ENCODE data around the gene KDELR3.

Gene KDELR3

DNA sequence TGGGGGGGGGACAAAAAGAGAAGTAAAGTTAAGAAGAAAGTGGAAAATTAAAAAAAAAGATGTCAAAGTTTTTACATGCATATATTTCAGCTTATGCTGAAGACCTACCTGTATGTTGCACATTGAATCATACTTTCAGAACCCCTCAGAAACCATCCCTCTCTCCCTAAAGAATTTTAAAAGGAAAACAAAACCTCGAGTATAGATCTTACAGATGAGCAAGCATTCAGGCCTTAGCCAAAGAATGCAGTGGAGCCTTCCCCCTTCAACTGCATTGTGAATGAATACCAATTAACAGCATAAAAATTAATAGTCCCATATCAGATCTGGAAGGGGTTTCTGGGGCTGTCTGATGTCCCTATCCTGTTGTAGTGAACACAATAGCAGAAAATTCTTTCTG, 16.3 kb downstream of the KDELR3 start:
- DNase-seq, result no peak

- DNase-seq, result no peak
These were observed 17.9 kb downstream of the KDELR3 start for GRCh38 chr22:38485783-38486182.

DNA sequence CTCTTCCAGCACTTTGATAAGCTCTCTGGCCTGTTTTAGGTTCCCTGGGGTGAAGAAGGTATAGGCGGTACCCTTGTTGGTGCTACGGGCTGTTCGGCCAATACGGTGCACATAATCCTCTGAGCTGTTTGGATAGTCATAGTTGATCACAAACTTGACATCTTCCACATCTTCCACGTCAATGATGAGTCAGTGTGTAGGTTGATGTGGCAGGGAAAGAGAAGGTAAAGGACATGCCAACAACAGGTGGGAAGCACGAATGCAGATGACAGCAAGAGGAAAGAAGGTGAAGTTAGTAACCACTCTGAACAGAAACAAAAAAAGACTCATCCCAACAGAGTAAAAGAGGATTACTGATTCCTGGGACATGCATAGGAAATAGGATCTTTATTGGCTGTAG, 20.1 kb downstream of the KDELR3 start:
- no peak for DNase-seq

DNA sequence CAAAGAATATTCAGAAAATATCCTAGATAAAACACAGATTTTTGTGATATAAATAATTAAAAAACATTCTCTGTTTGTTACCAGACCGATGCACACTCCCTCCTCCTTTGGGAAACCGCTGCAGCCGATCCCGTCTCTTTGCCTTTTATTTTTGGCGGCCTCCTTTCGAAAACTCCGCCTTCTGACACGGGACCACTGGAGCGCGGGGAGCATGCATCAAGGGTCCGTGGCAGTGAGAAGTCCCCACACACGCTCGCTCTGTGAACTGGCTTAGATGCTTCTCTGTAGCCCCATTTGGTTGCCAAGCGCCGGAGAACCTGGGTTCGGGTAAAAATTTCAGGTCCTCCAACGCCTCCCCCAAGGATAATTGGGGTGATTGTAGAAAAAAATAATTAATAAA, 21.2 kb downstream of the KDELR3 start:
- no peak for DNase-seq

- no peak for DNase-seq
These were observed 21.8 kb downstream of the KDELR3 start for GRCh38 chr22:38489561-38490145.

- DNase-seq, result no peak
These were observed 22.6 kb downstream of the KDELR3 start for GRCh38 chr22:38490475-38490874.

- no peak for DNase-seq
These were observed 23.0 kb downstream of the KDELR3 start for GRCh38 chr22:38490915-38491314.

DNA sequence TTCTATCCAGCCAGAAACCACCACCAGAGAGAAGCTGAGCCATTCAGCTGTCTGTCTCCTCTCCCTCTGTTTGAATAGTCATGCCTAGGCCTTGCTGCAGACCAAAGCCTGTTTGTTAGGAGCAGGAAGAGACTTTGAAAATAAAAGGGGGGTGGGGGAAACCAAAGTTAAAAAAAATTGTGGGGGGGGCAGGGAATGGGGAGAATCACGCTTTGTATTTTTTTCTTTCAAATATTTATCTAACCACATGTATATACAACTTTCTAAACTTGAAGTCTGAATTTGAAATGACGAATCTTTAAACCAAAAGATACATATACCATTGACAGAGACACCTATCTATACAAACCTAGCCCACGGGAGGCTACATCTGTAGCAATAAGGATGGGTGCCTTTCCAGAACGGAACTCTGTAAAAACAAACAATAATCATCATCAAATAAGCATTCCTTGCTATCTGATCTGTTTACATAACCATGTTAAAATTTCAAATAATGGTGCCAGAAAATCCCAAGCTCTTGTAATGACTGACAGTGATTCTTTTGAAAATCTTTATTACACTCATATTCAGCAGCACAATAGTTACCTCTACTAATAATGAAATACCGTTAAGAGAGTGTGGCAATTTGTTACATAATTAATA, 23.9 kb downstream of the KDELR3 start:
- DNase-seq, result no peak

DNA sequence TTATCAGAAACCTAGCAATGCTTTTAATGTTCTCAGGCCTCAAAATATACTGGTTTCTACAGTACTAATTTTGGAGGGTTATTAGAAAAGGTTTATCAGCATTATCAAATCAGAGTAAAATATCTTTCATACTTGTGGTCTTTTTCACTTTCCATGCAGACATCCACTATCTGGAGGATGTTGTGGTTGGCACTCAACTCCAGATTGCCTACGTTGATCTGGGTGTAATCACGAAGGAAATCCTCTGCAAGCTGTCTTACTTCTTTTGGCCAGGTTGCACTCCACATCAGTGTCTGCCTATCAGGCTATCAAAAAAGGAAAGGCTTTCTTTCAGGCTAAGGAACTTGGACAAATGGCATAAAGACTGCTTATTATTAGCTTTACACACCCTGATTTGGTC, 26.6 kb downstream of the KDELR3 start:
- no peak for DNase-seq

GRCh38 chr22:38494939-38495338, 27.0 kb downstream of the KDELR3 start:
- DNase-seq, result no peak

- DNase-seq, result no peak
These were observed 30.0 kb downstream of the KDELR3 start for GRCh38 chr22:38497869-38498268.

DNA sequence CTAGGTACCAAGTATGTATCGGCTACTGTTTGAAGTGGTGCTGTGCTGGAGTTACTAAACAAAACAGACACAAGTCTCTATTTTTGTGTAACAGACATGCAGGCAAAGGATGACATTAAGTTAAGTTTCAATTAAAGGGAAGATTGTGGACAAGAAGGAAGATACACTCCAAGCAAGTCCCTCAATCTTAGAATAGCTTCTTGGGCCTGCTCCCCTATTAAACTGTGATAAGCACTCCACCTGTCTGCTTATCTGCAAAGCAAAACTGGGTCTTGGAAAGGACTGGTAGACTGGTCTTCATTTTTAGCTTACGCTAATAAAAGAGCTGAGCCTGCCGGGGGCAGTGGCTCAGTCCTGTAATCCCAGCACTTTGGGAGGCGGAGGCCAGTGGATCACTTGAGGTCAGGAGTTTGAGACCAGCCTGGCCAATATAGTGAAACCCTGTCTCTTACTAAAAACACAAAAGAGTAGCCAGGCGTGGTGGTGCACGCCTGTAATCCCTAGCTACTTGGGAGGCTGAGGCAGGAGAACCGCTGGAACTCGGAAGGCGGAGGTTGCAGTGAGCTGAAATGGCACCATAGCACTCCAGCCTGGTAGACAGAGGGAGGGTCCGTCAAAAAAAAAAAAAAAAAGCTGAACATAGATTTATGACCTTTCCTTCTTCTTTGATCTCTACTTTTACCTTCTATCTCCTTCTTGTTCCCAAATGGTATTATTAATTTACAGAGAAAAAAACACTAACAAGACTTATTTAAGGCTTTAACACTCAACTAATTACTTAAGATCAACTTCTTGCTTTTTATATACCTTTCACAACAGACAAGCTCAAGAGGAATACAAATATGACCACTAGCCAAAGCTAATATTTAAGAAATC, 34.1 kb downstream of the KDELR3 start:
- no peak for DNase-seq

DNA sequence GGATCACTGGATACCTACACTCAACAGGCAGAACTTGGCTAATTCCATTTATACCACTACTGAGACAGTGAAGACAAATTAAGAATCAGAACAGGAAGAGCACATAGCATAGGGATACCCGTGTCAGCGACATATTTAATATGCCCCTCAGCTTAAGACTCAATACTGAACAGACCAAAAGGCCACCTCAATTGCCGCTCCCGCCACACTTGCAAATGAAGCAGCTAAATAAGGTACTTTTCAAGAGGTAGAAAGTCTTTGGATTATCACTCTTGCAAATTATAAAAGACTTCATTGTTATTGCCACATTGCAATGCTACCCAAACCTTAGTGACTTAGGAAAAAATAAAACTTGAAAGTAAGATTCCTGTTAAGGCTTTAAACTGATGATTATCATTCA, 35.1 kb downstream of the KDELR3 start:
- DNase-seq, result no peak

- DNase-seq, result peak; percentile 50
These were observed 37.0 kb downstream of the KDELR3 start for GRCh38 chr22:38504731-38505540.

GRCh38 chr22:38505541-38506117, 37.7 kb downstream of the KDELR3 start:
- no peak for DNase-seq

- DNase-seq, result peak; percentile 94
These were observed 38.4 kb downstream of the KDELR3 start, which contains the start of gene DDX17 for GRCh38 chr22:38506118-38506962. Gene DDX17 (minus strand): TSS chr22:38506311.

DNA sequence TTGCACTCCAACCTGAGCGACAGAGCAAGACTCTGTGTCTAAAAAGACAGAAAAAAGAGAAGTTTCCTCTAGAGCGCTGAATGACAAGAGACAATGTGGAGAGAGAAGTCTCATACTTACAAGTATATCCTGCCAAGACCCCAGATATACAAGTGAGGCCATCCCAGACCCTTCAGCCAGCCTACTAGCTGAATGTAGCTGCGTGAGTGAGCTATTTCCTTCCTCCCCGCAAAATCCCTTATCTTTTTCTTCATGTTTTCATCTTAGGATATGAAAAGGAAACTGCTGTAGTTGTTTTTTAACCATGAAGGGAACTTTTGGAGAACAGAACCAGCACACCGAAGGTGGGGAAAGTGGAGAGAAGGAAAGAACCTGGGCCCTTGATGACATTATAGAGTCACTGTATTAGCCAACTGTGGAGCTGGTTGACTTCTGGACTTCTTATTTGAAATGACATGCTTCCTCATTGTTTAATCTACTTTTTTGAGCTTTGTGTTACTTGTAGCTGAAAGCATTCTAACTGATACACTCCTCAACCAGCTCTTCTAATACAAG, 42.6 kb downstream of the KDELR3 start:
- DNase-seq, result no peak

DNA sequence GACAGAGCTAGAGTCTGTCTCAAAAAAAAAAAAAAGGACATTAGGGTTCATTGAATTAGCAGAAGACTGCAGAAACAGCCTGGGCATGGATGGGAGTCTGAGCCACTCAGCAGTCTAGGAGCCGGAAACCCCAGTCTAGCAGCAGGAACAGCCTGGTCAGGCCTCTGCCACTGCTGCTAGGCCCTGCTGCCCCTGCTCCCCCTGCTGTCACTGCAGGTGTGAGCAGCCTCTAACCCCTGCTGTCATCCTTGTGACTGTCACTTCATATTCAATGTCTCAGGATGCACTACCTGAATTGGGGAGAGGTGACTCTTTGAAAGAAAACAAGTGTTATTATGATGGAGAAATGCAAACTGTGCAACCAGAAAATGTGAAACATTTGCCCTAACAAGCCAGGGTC, 45.2 kb downstream of the KDELR3 start:
- DNase-seq, result peak; percentile 20

DNA sequence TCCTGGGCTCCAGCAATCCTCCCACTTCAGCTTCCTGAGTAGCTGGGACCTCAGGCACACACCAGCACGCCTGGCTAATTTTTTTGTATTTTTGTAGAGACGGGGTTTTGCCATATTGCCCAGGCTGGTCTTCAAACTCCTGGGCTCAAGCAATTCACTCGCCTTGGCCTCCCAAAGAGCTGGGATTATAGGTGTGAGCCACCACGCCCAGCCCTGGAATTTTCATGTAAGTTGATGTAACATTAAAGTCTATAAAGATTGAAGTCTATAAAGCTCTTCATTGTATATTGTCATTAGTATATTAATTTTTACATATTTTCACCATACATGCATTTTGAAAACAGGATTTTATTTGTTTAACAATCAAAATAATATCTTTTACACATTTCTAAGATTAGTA, 50.7 kb downstream of the KDELR3 start:
- no peak for DNase-seq

DNA sequence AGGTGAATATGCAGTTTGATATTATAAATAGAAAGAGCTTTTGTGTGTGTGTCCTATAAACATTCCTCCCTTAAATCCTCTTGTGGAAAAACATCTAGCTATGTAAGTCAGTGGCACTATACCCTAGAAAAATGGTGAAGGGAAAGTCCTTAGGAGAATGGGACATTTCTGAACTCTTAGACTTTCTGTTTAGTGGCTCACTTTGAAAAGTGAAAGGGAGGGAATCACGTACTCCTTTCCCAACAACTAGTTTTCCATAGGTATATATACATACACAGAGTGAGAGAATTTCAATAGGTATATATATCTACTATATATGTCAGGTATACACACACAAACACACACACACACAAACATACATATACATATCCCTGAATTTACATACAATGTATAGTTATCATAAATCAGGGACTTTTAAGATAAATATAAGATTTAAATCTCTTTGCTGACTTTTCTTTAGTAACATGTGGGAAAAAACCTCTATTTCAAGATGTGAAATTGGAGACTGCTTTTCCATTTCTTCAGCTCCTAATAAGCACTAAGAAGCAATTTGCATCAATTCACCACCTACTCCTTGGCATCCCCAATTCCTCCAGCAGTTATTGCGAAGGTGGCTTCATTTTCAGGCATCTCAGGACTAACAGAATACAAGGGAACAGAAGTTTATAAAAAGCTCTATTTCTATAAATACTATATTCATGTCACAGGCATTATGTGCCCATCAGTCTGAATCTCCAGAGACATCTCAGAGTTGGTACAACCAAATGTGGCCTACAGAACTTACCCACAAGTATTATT, 51.8 kb downstream of the KDELR3 start:
- no peak for DNase-seq

GRCh38 chr22:38523029-38523428, 55.1 kb downstream of the KDELR3 start:
- no peak for DNase-seq
